Measurements from ENCODE around the gene CDC25C. TPM values are rescaled to one million over a fixed set of nuclear protein-coding genes. Genes with fewer than 3 reads are reported as not detected.

The CDC25C gene
- total and polyA plus RNA-seq, 9 of the 15 experiments (the other 6 are each of a cell fraction or from before 2014, with no cell fraction given), result 19.1 to 63.7 (median 31.9) TPM

DNA sequence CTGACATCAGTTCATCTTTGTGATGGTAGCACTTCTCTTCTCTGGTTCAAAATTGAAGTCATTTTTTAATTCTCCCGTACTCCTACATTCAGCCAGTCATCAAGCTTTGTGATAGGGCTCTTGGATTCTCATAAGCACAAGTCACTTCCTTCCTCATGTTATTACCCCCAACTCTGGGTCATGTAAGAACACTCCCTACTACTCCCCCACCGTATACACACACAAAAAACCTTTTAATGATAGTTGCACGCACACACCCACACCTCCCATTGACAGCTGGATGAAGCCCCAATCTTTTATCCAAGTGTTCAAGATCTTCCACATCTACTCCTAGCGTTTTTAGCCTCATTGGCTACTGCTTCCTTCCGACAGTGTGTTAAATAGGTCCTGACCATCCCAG, 37.7 kb upstream of the CDC25C start (continued):
- TF ChIP-seq, protein P1, sequence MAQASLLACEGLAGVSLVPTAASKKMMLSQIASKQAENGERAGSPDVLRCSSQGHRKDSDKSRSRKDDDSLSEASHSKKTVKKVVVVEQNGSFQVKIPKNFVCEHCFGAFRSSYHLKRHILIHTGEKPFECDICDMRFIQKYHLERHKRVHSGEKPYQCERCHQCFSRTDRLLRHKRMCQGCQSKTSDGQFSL (CRISPR knock-in tag; IDR thresholded peaks at IDR 0.05), result peak; percentile 59; the same call in 1 of the 2 replicates
- TF ChIP-seq, protein P1 (tag; IDR thresholded peaks at IDR 0.05), result no peak
- TF ChIP-seq ATF7 (IDR thresholded peaks at IDR 0.05), result no peak
- TF ChIP-seq ARHGAP35 (IDR thresholded peaks at IDR 0.05; ENCODE audit: partially characterized antibody), result no peak
- TF ChIP-seq, protein P2, sequence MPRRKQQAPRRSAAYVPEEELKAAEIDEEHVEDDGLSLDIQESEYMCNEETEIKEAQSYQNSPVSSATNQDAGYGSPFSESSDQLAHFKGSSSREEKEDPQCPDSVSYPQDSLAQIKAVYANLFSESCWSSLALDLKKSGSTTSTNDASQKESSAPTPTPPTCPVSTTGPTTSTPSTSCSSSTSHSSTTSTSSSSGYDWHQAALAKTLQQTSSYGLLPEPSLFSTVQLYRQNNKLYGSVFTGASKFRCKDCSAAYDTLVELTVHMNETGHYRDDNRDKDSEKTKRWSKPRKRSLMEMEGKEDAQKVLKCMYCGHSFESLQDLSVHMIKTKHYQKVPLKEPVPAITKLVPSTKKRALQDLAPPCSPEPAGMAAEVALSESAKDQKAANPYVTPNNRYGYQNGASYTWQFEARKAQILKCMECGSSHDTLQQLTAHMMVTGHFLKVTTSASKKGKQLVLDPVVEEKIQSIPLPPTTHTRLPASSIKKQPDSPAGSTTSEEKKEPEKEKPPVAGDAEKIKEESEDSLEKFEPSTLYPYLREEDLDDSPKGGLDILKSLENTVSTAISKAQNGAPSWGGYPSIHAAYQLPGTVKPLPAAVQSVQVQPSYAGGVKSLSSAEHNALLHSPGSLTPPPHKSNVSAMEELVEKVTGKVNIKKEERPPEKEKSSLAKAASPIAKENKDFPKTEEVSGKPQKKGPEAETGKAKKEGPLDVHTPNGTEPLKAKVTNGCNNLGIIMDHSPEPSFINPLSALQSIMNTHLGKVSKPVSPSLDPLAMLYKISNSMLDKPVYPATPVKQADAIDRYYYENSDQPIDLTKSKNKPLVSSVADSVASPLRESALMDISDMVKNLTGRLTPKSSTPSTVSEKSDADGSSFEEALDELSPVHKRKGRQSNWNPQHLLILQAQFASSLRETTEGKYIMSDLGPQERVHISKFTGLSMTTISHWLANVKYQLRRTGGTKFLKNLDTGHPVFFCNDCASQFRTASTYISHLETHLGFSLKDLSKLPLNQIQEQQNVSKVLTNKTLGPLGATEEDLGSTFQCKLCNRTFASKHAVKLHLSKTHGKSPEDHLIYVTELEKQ (CRISPR knock-in tag; IDR thresholded peaks at IDR 0.05), result no peak
- TF ChIP-seq CEBPG (CRISPR knock-in tag; IDR thresholded peaks at IDR 0.05), result no peak
- TF ChIP-seq CEBPG (tag; conservative IDR thresholded peaks at IDR 0.05 in 1 of 2, IDR thresholded peaks at IDR 0.05 in 1 of 2), result no peak
- TF ChIP-seq GATAD2A (IDR thresholded peaks at IDR 0.05), result no peak
- no peak for TF ChIP-seq STAG1 (CRISPR knock-in tag; IDR thresholded peaks at IDR 0.05; ENCODE audit: borderline replicate concordance)
- peak; percentile 7 for TF ChIP-seq MEIS2 (IDR thresholded peaks at IDR 0.05; ENCODE audit: partially characterized antibody)
- no peak for TF ChIP-seq XRCC3 (IDR thresholded peaks at IDR 0.05)
- no peak for TF ChIP-seq KDM4B (IDR thresholded peaks at IDR 0.05; ENCODE audit: borderline replicate concordance in 2 of 2, low read depth in 1 of 2)
- no peak for TF ChIP-seq DIDO1 (tag; IDR thresholded peaks at IDR 0.05; ENCODE audit: low read depth)

Measured in K562 (cell line).